HFFc6 (cell line): ENCODE results near the gene ENTPD8. TPM values are rescaled to one million over a fixed set of nuclear protein-coding genes. Genes with fewer than 3 reads are reported as not detected.

ENCODE experiments used
- DNase-seq: peaks from one replicate; pipeline ENCODE4 v3.0.0-alpha.2; 2018
- H3K27ac Mint-ChIP-seq: 2 replicates; pipeline ENCODE4 v1.8.0; 2020; ENCODE audit warnings: mild to moderate bottlenecking, mixed read lengths
- H3K27me3 Mint-ChIP-seq: 2 replicates; pipeline ENCODE4 v1.8.0; 2021; ENCODE audit warnings: mild to moderate bottlenecking, moderate library complexity, mixed read lengths; ENCODE audit not compliant: insufficient read depth
- H3K36me3 Mint-ChIP-seq: 2 replicates; pipeline ENCODE4 v1.8.0; 2021; ENCODE audit warnings: low read depth, mixed read lengths
- H3K4me1 Mint-ChIP-seq: 2 replicates; pipeline ENCODE4 v1.8.0; 2020; ENCODE audit warnings: low read depth, mixed read lengths
- H3K4me3 Mint-ChIP-seq: 2 replicates; pipeline ENCODE4 v1.8.0; 2020; ENCODE audit warnings: mild to moderate bottlenecking, moderate library complexity, mixed read lengths
- H3K9me3 Mint-ChIP-seq: 2 replicates; pipeline ENCODE4 v1.8.0; 2020; ENCODE audit warnings: mild to moderate bottlenecking, mixed read lengths
- long read RNA-seq: library from polyadenylated mRNA; unstranded; transcript quantifications from one replicate; pipeline ENCODE4 v2.0.0, GENCODE V29; 2019
- total RNA-seq, 6 experiments: library from RNA; stranded (reverse); fragmentation: NEBNext Ultra II Directional; extraction: Animal tissue kit (Norgen Biotek cat#: 25700); gene quantifications; 2 replicates in 1 of 6; 3 replicates in 5 of 6; pipeline ENCODE4 v1.2.3, GENCODE V29; 2021
- TF ChIP-seq, protein P1 (sequence below): fragments of 200-600 bp; sonication (generic); IDR thresholded peaks from 2 replicates; pipeline ENCODE4 v1.5.0; 2021; ENCODE audit warnings: antibody characterized with exemption, mild to moderate bottlenecking

ENTPD8 gene, protein sequence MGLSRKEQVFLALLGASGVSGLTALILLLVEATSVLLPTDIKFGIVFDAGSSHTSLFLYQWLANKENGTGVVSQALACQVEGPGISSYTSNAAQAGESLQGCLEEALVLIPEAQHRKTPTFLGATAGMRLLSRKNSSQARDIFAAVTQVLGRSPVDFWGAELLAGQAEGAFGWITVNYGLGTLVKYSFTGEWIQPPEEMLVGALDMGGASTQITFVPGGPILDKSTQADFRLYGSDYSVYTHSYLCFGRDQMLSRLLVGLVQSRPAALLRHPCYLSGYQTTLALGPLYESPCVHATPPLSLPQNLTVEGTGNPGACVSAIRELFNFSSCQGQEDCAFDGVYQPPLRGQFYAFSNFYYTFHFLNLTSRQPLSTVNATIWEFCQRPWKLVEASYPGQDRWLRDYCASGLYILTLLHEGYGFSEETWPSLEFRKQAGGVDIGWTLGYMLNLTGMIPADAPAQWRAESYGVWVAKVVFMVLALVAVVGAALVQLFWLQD
- total RNA-seq, result not detected
- long read RNA-seq, result 0 reads

GRCh38 chr9:137441289-137441934 lies at the start of gene ENTPD8:
TSS of gene ENTPD8 (minus strand) at chr9:137441357. CDS start at chr9:137438285, 3,072 bp downstream.
- H3K36me3 Mint-ChIP-seq, result no peaks in the 10 kb centered on the region
- TF ChIP-seq, protein P1, sequence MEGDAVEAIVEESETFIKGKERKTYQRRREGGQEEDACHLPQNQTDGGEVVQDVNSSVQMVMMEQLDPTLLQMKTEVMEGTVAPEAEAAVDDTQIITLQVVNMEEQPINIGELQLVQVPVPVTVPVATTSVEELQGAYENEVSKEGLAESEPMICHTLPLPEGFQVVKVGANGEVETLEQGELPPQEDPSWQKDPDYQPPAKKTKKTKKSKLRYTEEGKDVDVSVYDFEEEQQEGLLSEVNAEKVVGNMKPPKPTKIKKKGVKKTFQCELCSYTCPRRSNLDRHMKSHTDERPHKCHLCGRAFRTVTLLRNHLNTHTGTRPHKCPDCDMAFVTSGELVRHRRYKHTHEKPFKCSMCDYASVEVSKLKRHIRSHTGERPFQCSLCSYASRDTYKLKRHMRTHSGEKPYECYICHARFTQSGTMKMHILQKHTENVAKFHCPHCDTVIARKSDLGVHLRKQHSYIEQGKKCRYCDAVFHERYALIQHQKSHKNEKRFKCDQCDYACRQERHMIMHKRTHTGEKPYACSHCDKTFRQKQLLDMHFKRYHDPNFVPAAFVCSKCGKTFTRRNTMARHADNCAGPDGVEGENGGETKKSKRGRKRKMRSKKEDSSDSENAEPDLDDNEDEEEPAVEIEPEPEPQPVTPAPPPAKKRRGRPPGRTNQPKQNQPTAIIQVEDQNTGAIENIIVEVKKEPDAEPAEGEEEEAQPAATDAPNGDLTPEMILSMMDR, result no peak
- peaks cover 18% of the 10 kb centered on the region for H3K4me1 Mint-ChIP-seq
- DNase-seq, result no peak
- peak within 1 kb of the TSS; percentile 65 for H3K4me3 Mint-ChIP-seq
- no peak within 1 kb of the TSS for H3K27ac Mint-ChIP-seq
- peaks cover 4% of the 10 kb centered on the region for H3K27me3 Mint-ChIP-seq
- no peaks in the 10 kb centered on the region for H3K9me3 Mint-ChIP-seq

DNA sequence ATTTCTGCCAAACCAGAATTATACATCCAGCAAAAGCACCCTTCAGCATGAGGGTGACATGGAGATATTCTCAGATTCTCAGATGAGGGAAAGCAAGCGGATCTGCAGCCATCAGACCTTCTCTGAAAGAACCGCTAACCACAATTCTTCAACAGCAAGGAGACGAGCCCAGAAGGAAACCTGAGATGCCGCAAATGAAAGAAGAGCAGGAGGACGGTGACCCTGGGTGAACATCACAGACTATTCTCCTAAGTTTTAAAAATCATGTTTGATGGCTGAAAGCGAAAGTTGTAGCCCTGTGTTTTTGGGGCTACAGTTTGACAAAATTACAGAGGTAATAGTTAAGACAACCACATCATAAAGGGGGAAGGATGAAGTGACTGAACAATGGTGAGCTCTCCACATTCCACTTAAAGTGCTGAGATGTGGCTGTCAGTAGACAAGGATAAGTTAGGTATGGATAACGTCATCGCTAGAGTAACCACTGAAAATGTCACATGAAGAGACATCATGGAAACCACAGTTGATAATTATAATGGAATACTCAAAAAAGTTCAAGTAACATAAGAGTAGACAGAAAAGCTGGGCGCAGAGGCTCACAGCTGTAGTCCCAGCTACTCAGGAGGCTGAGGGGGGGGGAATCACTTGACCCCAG lies 49.5 kb upstream of the ENTPD8 start:
- H3K4me1 Mint-ChIP-seq, result no peaks in the 10 kb centered on the region
- TF ChIP-seq, protein P1, result no peak
- no peaks in the 10 kb centered on the region for H3K9me3 Mint-ChIP-seq
- peaks cover 13% of the 10 kb centered on the region for H3K27me3 Mint-ChIP-seq
- H3K4me3 Mint-ChIP-seq, result no peak overlapping the region
- H3K27ac Mint-ChIP-seq, result no peak overlapping the region
- DNase-seq, result no peak
- no peaks in the 10 kb centered on the region for H3K36me3 Mint-ChIP-seq

DNA sequence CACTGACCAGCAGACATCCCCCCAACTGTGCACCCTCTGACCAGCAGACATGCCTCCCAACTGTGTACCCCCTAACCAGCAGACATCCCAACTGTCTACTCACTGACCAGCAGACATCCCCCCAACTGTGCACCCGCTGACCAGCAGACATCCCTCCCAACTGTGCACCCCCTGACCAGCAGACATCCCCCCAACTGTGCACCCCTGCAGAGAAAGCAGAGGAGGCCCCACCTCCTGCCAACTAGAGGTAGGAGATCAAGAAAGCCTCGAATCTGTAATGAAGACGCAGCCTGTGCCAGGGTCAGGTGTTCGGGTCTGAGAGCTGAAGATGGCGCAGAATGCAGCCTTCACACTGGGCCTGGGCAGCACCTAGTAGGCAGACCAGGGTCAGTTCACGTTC lies 47.7 kb upstream of the ENTPD8 start:
- H3K4me1 Mint-ChIP-seq, result no peaks in the 10 kb centered on the region
- DNase-seq, result no peak
- H3K27me3 Mint-ChIP-seq, result peaks cover 13% of the 10 kb centered on the region
- no peak overlapping the region for H3K4me3 Mint-ChIP-seq
- TF ChIP-seq, protein P1, result no peak
- H3K9me3 Mint-ChIP-seq, result no peaks in the 10 kb centered on the region
- H3K27ac Mint-ChIP-seq, result no peak overlapping the region
- no peaks in the 10 kb centered on the region for H3K36me3 Mint-ChIP-seq

DNA sequence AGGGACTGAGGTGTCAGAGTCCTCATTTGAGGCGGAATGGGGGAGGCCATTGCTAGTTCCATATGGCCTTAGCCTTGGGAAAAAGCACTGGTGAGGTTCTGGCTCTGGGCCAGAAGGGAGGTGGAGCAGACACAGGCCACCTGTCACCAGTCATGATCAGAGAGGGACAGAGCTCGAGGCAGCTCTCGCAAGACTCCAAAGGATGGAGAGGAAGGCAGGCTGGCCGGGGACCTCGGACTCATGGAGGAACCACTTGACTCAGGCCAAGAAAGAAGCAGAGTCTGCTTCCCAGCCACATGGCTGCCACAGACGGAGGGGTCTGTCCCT lies 47.1 kb upstream of the ENTPD8 start:
- TF ChIP-seq, protein P1, result no peak
- Mint-ChIP-seq H3K9me3 (no peaks in the 10 kb centered on the region), H3K27ac (no peak overlapping the region), H3K36me3 (no peaks in the 10 kb centered on the region), H3K27me3 (peaks cover 13% of the 10 kb centered on the region), H3K4me1 (no peaks in the 10 kb centered on the region), H3K4me3 (no peak overlapping the region)
- DNase-seq, result no peak

GRCh38 chr9:137487454-137488326 lies 46.5 kb upstream of the ENTPD8 start:
- Mint-ChIP-seq H3K36me3 (no peaks in the 10 kb centered on the region), H3K27ac (no peak overlapping the region), H3K9me3 (no peaks in the 10 kb centered on the region), H3K4me1 (no peaks in the 10 kb centered on the region; the same call in 1 of the 2 replicates), H3K27me3 (peaks cover 13% of the 10 kb centered on the region), H3K4me3 (no peak overlapping the region)
- TF ChIP-seq, protein P1, result no peak
- DNase-seq, result no peak
